ENCODE results near the gene ITGAX. TPM values are rescaled to one million over a fixed set of nuclear protein-coding genes. Genes with fewer than 3 reads are reported as not detected.

Gene ITGAX
- total RNA-seq, 1 donor from 2014 or later: not detected

- Mint-ChIP-seq H3K27ac (no peak overlapping the region), H3K27me3 (ENCODE audit: low read depth) (peaks cover 24% of the 10 kb centered on the region), H3K36me3 (no peaks in the 10 kb centered on the region), H3K9me3 (no peaks in the 10 kb centered on the region), H3K4me3 (no peak overlapping the region), H3K4me1 (no peaks in the 10 kb centered on the region)
- DNase-seq (ENCODE audit: low spot score in 2 of 2, unreplicated experiment in 2 of 2): no peak
- TF ChIP-seq, protein P1, sequence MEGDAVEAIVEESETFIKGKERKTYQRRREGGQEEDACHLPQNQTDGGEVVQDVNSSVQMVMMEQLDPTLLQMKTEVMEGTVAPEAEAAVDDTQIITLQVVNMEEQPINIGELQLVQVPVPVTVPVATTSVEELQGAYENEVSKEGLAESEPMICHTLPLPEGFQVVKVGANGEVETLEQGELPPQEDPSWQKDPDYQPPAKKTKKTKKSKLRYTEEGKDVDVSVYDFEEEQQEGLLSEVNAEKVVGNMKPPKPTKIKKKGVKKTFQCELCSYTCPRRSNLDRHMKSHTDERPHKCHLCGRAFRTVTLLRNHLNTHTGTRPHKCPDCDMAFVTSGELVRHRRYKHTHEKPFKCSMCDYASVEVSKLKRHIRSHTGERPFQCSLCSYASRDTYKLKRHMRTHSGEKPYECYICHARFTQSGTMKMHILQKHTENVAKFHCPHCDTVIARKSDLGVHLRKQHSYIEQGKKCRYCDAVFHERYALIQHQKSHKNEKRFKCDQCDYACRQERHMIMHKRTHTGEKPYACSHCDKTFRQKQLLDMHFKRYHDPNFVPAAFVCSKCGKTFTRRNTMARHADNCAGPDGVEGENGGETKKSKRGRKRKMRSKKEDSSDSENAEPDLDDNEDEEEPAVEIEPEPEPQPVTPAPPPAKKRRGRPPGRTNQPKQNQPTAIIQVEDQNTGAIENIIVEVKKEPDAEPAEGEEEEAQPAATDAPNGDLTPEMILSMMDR (IDR thresholded peaks at IDR 0.05; ENCODE audit: unreplicated experiment): no peak
These were observed 74.8 kb downstream of the ITGAX start for GRCh38 chr16:31429796-31430195.

DNA sequence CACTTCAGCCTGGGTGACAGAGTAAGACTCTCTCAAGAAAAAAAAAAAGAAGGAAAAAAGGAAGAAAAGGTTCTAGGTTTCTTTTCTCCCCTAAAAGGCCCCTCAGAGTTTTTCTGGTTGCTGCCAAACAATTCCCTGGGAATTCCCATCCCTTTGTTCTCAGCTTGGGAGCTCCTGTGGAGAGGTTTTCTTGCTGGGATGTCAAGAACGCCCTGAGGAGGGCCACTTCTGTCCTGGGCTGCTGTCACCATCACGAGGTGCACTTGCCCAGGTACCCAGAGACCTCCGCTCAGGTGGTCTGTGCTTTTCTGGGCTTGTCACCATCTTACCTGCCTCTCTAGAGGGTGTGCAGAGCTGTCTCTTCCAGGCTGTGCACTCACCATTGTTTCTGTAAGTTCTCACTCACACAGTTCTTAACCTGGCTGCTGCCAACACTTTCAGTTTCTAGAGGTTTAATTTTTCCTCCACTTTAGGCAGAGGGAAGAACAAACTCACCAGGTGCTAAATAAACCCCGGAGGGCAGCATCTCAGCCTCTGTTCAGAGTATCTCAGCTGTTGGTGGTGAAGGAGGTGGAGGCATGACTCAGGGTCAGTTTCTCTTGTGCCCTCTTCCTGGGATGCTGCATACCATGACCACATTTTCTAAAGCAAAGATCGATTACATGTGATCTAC lies 75.5 kb downstream of the ITGAX start:
- Mint-ChIP-seq H3K27me3 (ENCODE audit: low read depth) (peaks cover 17% of the 10 kb centered on the region), H3K9me3 (no peaks in the 10 kb centered on the region), H3K36me3 (no peaks in the 10 kb centered on the region), H3K27ac (no peak overlapping the region), H3K4me3 (no peak overlapping the region), H3K4me1 (no peaks in the 10 kb centered on the region)
- no peak for DNase-seq (ENCODE audit: low spot score in 2 of 2, unreplicated experiment in 2 of 2)
- TF ChIP-seq, protein P1 (IDR thresholded peaks at IDR 0.05; ENCODE audit: unreplicated experiment): no peak

Other genes with a start within 250 kb of the ITGAX start
- 36.4 to 37.3 TPM (median 37.0 TPM) in 3 replicates for gene BCKDK, start 246.8 kb upstream of the ITGAX start, total RNA-seq
- gene KAT8, start 237.5 kb upstream of the ITGAX start, total RNA-seq: 72.1 to 76.4 TPM (median 75.7 TPM) in 3 replicates
- gene PRSS8, start 219.4 kb upstream of the ITGAX start, total RNA-seq: 79.1 to 84.3 TPM (median 79.9 TPM) in 3 replicates
- gene PRSS36, start 205.1 kb upstream of the ITGAX start, total RNA-seq: 0.96 to 1.7 TPM (median 1.4 TPM) in 3 replicates
- 718 to 743 TPM (median 733 TPM) in 3 replicates for gene FUS, start 175.0 kb upstream of the ITGAX start, total RNA-seq
- gene PYCARD, start 152.4 kb upstream of the ITGAX start, total RNA-seq: 4.9 to 6.5 TPM (median 5.3 TPM) in 3 replicates
- gene TRIM72, start 141.1 kb upstream of the ITGAX start, total RNA-seq: 0.04 to 0.14 TPM (median 0.11 TPM) in 3 replicates
- gene PYDC1, start 138.0 kb upstream of the ITGAX start, total RNA-seq: not detected in 3 replicates
- gene ITGAM, start 95.2 kb upstream of the ITGAX start, total RNA-seq: 0.29 TPM in 1 of 3 replicates, not detected in the others
- not detected in 3 replicates for gene ITGAD, start 38.2 kb downstream of the ITGAX start, total RNA-seq
- gene COX6A2, start 73.2 kb downstream of the ITGAX start, total RNA-seq: not detected in 3 replicates
- gene ZNF843, start 87.6 kb downstream of the ITGAX start, total RNA-seq: 2.7 to 3.6 TPM (median 3.2 TPM) in 3 replicates
- gene ARMC5, start 104.3 kb downstream of the ITGAX start, total RNA-seq: 17.0 to 18.5 TPM (median 17.7 TPM) in 3 replicates
- 35.5 to 39.4 TPM (median 38.1 TPM) in 3 replicates for gene TGFB1I1, start 117.0 kb downstream of the ITGAX start, total RNA-seq
- 0.36 to 0.53 TPM (median 0.36 TPM) in 3 replicates for gene SLC5A2, start 127.9 kb downstream of the ITGAX start, total RNA-seq
- gene RUSF1, start 153.2 kb downstream of the ITGAX start, total RNA-seq: 78.1 to 88.9 TPM (median 86.2 TPM) in 3 replicates
- not detected in 3 replicates for gene AHSP, start 172.7 kb downstream of the ITGAX start, total RNA-seq